ENCODE data around the gene MLLT1.

DNA sequence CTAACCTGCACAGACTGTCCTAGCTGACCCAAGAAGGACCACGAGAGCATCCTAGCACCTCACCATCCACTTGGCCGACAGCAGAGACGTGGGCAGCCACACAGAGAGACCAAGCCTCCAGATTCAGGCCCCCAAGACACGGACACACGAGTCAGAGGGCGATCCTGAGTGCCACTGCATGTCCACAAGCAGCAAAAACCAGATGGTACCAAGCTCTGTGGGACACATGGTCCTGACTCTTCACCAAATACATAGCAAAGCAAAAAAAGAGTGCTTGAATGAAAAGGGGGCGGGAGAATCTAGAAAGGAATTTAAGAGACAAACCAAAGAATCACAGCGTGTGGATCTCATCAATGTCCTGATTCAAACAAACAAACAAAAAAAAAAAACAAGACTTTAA is 45.2 kb downstream of the MLLT1 start:
- TF ChIP-seq POLR2A (IDR thresholded peaks at IDR 0.05): no peak
- TF ChIP-seq, protein P1, sequence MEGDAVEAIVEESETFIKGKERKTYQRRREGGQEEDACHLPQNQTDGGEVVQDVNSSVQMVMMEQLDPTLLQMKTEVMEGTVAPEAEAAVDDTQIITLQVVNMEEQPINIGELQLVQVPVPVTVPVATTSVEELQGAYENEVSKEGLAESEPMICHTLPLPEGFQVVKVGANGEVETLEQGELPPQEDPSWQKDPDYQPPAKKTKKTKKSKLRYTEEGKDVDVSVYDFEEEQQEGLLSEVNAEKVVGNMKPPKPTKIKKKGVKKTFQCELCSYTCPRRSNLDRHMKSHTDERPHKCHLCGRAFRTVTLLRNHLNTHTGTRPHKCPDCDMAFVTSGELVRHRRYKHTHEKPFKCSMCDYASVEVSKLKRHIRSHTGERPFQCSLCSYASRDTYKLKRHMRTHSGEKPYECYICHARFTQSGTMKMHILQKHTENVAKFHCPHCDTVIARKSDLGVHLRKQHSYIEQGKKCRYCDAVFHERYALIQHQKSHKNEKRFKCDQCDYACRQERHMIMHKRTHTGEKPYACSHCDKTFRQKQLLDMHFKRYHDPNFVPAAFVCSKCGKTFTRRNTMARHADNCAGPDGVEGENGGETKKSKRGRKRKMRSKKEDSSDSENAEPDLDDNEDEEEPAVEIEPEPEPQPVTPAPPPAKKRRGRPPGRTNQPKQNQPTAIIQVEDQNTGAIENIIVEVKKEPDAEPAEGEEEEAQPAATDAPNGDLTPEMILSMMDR (IDR thresholded peaks at IDR 0.05 in 4 of 5, conservative IDR thresholded peaks at IDR 0.05 in 1 of 5): no peak

Measured in gastrocnemius medialis (tissue), 4 donors.